Keratinocyte (primary cell): ENCODE measurements around the gene PPP2R5B. TPM values are rescaled to one million over a fixed set of nuclear protein-coding genes. Genes with fewer than 3 reads are reported as not detected.

Experiments
- DNase-seq: peaks from one replicate; pipeline ENCODE4 v3.0.0-alpha.2; 2011; ENCODE audit warnings: low read depth, missing footprints, low spot score
- FAIRE-seq: peaks from 2 replicates; lab custom pipeline; 2011; peaks lifted over from hg19 to GRCh38; lab: Jason Lieb, UNC
- H2AFZ ChIP-seq: 2 replicates; pipeline ENCODE4 v1.6.0; 2012; ENCODE audit warnings: low read length, control low read depth, inconsistent platforms; ENCODE audit not compliant: control insufficient read depth
- H3K27ac ChIP-seq: 2 replicates; pipeline ENCODE4 v1.5.1; 2011; ENCODE audit warnings: low read length; ENCODE audit not compliant: control insufficient read depth, insufficient read depth
- H3K27me3 ChIP-seq: 3 replicates; pipeline ENCODE4 v1.6.0; 2011; ENCODE audit warnings: low read length; ENCODE audit not compliant: control insufficient read depth, insufficient read depth; ENCODE audit errors: extremely low read depth
- H3K36me3 ChIP-seq, 2 experiments: 2 replicates in 1 of 2; 3 replicates in 1 of 2; pipeline ENCODE4 v1.5.1; 2011; ENCODE audit warnings: low read length in 2 of 2, mild to moderate bottlenecking in 1 of 2; ENCODE audit not compliant: control insufficient read depth in 2 of 2, insufficient read depth in 2 of 2; ENCODE audit errors: extremely low read depth in 1 of 2
- H3K4me1 ChIP-seq: 3 replicates; pipeline ENCODE4 v1.5.1; 2011; ENCODE audit warnings: low read length; ENCODE audit not compliant: control insufficient read depth, insufficient read depth; ENCODE audit errors: extremely low read depth
- H3K4me2 ChIP-seq: 3 replicates; pipeline ENCODE4 v1.6.0; 2011; ENCODE audit warnings: low read depth, low read length; ENCODE audit not compliant: control insufficient read depth, insufficient read depth; ENCODE audit errors: extremely low read depth
- H3K4me3 ChIP-seq, 3 experiments: fragments of 200-600 bp in 1 of 3; sonication (generic) in 1 of 3; 2 replicates in 2 of 3; 3 replicates in 1 of 3; pipeline ENCODE4 v1.5.1; 2011 to 2016; ENCODE audit warnings: low read length in 3 of 3, mild to moderate bottlenecking in 3 of 3, control low read depth in 2 of 3, inconsistent platforms in 1 of 3, low read depth in 1 of 3, mixed read lengths in 1 of 3, mixed run types in 1 of 3, moderate library complexity in 1 of 3; ENCODE audit not compliant: control insufficient read depth in 2 of 3, insufficient read depth in 2 of 3; ENCODE audit errors: extremely low read depth in 1 of 3
- H3K79me2 ChIP-seq: 2 replicates; pipeline ENCODE4 v1.6.0; 2012; ENCODE audit warnings: low read length; ENCODE audit not compliant: control insufficient read depth, insufficient read depth
- H3K9ac ChIP-seq: 3 replicates; pipeline ENCODE4 v1.6.0; 2011; ENCODE audit warnings: low read length; ENCODE audit not compliant: control insufficient read depth, insufficient read depth; ENCODE audit errors: extremely low read depth
- H3K9me1 ChIP-seq: 3 replicates; pipeline ENCODE4 v1.6.0; 2011; ENCODE audit warnings: low read length; ENCODE audit not compliant: control insufficient read depth, insufficient read depth; ENCODE audit errors: extremely low read depth
- H3K9me3 ChIP-seq: 2 replicates; pipeline ENCODE4 v1.5.1; 2012; ENCODE audit warnings: low read depth, low read length; ENCODE audit not compliant: control insufficient read depth
- H4K20me1 ChIP-seq: 3 replicates; pipeline ENCODE4 v1.6.0; 2011; ENCODE audit warnings: low read length; ENCODE audit not compliant: control insufficient read depth, insufficient read depth; ENCODE audit errors: extremely low read depth
- CTCF ChIP-seq, 3 experiments: IDR thresholded peaks in 1 of 3; conservative IDR thresholded peaks in 1 of 3; optimal IDR thresholded peaks in 1 of 3; 2 replicates in 2 of 3; 3 replicates in 1 of 3; pipeline versions ENCODE3 to v1.5.1; 2011; ENCODE audit warnings: low read length in 3 of 3, mild to moderate bottlenecking in 3 of 3, moderate library complexity in 2 of 3, control low read depth in 1 of 3, inconsistent platforms in 1 of 3; ENCODE audit not compliant: insufficient read depth in 2 of 3; ENCODE audit errors: extremely low read depth in 1 of 3
- EZH2 ChIP-seq: IDR thresholded peaks from one replicate; pipeline ENCODE4 v1.6.1; 2012; ENCODE audit warnings: inconsistent platforms, mild to moderate bottlenecking, low read length, moderate library complexity
- dilution Hi-C: fragments of 300-500 bp; cut with MboI; formaldehyde crosslinking; loops from one replicate; pipeline ENCODE4 v1.7.0; 2020; ENCODE audit warnings: low sequenced_read_pairs; ENCODE audit not compliant: extremely low pct_ligation_motif_present
- polyA plus RNA-seq, 5 experiments: library from polyadenylated mRNA; depleted of rRNA in 3 of 5; stranded (reverse) in 3 of 5; stranded (forward) in 1 of 5; unstranded in 1 of 5; fragments of >200 nt; gene quantifications; 1 replicate in 1 of 5; 2 replicates in 3 of 5; 3 replicates in 1 of 5; pipeline versions ENCODE4 v1.2.1 to v1.2.3, GENCODE V29; 2011 to 2012; ENCODE audit warnings: missing spikeins in 2 of 5, low read depth in 1 of 5, low replicate concordance in 1 of 5

The PPP2R5B gene
- polyA plus RNA-seq, 1 donor (not counting 4 experiments of a cell fraction or from before 2014, with no cell fraction given), result 16.4 TPM

DNA sequence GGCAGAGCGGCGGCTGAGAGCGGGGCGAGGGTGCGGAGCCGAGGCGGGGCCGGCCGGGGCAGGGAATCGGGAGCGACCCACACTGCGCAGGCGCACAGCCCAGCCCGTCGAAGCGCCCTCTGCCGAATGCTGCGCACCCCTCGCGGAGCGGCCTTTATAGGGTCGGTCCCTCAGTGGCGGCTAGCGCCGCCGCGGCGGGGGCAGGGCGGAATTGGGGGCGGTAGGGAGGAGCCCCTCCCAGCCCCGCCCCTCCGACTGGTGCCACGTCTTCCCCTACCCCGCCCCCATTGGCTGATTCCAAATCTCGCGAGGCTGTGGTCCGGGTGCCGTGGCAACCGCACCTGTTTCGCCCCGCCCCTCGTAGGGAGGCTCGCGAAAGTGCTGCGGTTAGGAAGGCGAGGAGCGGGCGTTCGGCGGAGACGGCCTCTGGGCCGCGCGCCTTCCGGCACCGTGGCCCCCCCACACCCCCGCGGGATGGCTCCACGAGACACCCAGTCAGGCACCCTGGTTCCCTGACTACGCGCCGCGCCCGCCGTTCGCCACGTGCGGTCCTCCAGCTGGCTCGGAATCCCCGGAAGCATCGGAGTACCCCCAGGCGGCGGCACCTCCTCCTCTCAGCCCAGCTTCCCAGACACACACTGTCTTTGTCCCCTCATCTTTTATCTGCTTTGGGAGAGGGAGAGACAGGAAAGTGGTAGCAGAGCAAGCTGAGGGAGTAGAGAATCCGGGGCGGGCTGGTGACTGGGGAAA, 45.8 kb upstream of the PPP2R5B start, which contains the start of gene EHD1:
Gene EHD1, minus strand, starts transcription at position 128 of the 750 bp plus-strand sequence. CDS start 157 bp downstream, outside the sequence.
- no peaks in the 10 kb centered on the region for H3K27me3 ChIP-seq
- H3K36me3 ChIP-seq, result peaks cover 9 to 17% of the 10 kb centered on the region in 2 experiments
- dilution Hi-C loops, result no loop called here
- no peaks in the 10 kb centered on the region for H3K9me3 ChIP-seq
- peak within 1 kb of the TSS; percentile 76 for H3K27ac ChIP-seq
- H3K4me1 ChIP-seq, result peaks cover 37% of the 10 kb centered on the region
- peaks cover 25% of the 10 kb centered on the region for H4K20me1 ChIP-seq
- peak within 1 kb of the TSS; percentile 88 for H3K9ac ChIP-seq
- H3K4me3 ChIP-seq, result peak within 1 kb of the TSS; percentile 59 to 85 (median 83)
- no peak for TF ChIP-seq EZH2
- TF ChIP-seq CTCF (optimal IDR thresholded peaks at IDR 0.05 in 1 of 3, IDR thresholded peaks at IDR 0.05 in 1 of 3, conservative IDR thresholded peaks at IDR 0.05 in 1 of 3; ENCODE audit: extremely low read depth in 1 of 3, insufficient read depth in 2 of 3, low read length in 3 of 3), result peak; percentile 27 to 89 (median 77)
- peak within 1 kb of the TSS; percentile 91 for H3K4me2 ChIP-seq
- H3K9me1 ChIP-seq, result peaks cover 3% of the 10 kb centered on the region
- peak within 1 kb of the TSS; percentile 81 for H2AFZ ChIP-seq
- FAIRE-seq, result no peak
- peaks cover 43% of the 10 kb centered on the region for H3K79me2 ChIP-seq
- no peak for DNase-seq

GRCh38 chr11:64879244-64879900, 45.1 kb upstream of the PPP2R5B start:
- no peak for DNase-seq
- no peaks in the 10 kb centered on the region for H3K27me3 ChIP-seq
- H2AFZ ChIP-seq, result peak overlapping the region; percentile 81
- peaks cover 3% of the 10 kb centered on the region for H3K9me1 ChIP-seq
- peaks cover 6 to 14% of the 10 kb centered on the region in 2 experiments for H3K36me3 ChIP-seq
- peaks cover 25% of the 10 kb centered on the region for H4K20me1 ChIP-seq
- H3K9me3 ChIP-seq, result no peaks in the 10 kb centered on the region
- H3K4me2 ChIP-seq, result peak overlapping the region; percentile 83
- peak overlapping the region; percentile 87 for H3K9ac ChIP-seq
- peak overlapping the region; percentile 76 for H3K27ac ChIP-seq
- no peak for FAIRE-seq
- dilution Hi-C loops, result no loop called here
- H3K4me1 ChIP-seq, result peaks cover 37% of the 10 kb centered on the region
- peak overlapping the region; percentile 59 to 85 (median 83) for H3K4me3 ChIP-seq
- TF ChIP-seq CTCF (optimal IDR thresholded peaks at IDR 0.05 in 1 of 3, IDR thresholded peaks at IDR 0.05 in 1 of 3, conservative IDR thresholded peaks at IDR 0.05 in 1 of 3; ENCODE audit: extremely low read depth in 1 of 3, insufficient read depth in 2 of 3, low read length in 3 of 3) (no peak), EZH2 (no peak)
- H3K79me2 ChIP-seq, result peaks cover 40% of the 10 kb centered on the region
